ENCODE data around the gene B4GALNT4.
"Not testable (repeated sequence)": the region's sequence is repeated elsewhere in the genome, so short reads cannot be mapped to it uniquely, and the experiment has no call there.

Gene B4GALNT4

DNA sequence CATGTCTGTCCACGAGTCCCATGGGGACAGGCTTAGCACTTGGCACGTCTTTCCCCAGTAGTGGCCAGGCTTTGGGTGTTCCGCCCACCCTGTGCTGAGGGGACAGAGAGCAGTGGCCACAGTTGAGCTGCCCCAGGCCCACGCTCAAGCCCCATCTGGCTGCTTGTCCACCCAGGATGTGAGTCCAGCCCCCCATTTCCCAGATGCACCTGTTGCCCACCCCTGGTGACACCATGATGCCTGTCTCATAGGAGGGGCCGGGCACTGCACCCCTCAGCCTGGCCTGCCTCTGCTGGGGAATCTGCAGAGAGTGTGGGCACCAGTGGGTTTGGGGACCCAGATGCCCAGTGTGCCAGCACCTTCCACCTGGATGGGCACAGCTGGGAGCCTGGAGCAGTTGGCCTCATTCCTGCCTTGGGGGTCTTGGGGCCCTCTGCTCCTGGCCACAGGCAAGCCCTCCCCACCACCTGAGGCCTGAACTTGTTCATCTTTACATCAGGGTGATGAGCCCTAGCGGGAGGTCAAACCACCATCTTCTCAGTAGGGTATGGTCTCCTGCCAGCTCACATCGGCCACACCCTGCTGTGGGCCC is 39.8 kb downstream of the B4GALNT4 start:
- no peak for DNase-seq

DNA sequence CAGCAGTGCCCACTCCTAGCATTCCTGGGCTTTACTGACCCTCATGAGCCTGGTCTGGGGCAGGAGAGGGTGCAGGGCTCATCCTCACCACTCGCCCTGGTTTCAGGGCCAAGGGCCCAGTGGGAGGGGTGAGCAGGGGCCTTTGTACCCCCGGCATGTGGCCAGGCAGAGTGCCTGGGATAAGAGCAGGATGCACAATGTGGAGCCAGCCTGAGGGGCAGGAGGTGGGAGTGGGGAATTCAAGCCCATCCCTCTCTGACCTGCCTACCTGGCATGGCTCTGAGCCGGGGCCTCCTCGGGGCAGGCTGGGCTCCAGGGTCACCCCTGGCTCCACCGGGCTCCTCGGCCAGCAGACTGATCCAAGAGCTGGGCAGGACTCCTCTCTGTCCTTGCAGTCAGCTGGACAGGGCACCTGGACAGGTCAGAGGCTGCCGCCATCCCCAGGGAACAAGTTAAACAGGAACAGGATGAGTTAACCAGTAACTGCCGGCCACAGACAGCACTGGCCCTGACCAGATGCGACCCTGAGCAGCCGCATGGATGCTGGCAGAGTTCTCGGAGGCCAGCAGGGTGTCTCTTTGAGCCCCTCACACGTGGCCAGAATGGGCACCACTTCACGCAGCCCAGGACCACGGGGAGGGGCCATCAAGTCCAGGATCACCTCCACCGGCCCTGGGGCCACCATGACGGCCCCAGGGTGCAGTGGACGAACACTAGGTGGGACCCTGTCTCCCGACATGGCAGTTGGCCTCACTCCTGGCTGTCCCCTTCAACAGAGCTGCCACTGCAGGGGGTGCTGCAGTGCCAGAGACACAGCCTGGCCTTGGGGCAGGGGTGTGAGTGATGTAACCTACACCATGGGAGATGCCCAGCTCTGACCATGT is 40.5 kb downstream of the B4GALNT4 start:
- no peak for DNase-seq

DNA sequence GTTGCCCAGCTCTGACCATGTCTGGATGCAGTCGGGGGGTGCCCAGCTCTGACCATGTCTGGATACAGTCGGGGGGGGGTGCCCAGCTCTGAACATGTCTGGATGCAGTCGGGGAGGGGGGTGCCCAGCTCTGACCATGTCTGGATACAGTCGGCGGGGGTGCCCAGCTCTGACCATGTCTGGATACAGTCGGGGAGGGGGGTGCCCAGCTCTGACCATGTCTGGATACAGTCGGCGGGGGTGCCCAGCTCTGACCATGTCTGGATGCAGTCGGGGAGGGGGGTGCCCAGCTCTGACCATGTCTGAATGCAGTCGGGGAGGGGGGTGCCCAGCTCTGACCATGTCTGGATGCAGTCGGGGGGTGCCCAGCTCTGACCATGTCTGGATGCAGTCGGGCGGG is 41.4 kb downstream of the B4GALNT4 start:
- not testable (repeated sequence) for DNase-seq

DNA sequence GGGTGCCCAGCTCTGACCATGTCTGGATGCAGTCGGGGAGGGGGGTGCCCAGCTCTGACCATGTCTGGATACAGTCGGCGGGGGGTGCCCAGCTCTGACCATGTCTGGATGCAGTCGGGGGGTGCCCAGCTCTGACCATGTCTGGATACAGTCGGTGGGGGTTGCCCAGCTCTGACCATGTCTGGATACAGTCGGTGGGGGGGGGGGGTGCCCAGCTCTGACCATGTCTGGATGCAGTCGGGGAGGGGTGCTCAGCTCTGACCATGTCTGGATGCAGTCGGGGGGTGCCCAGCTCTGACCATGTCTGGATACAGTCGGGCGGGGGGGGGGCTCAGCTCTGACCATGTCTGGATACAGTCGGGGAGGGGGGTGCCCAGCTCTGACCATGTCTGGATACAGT is 42.2 kb downstream of the B4GALNT4 start:
- not testable (repeated sequence) for DNase-seq

DNA sequence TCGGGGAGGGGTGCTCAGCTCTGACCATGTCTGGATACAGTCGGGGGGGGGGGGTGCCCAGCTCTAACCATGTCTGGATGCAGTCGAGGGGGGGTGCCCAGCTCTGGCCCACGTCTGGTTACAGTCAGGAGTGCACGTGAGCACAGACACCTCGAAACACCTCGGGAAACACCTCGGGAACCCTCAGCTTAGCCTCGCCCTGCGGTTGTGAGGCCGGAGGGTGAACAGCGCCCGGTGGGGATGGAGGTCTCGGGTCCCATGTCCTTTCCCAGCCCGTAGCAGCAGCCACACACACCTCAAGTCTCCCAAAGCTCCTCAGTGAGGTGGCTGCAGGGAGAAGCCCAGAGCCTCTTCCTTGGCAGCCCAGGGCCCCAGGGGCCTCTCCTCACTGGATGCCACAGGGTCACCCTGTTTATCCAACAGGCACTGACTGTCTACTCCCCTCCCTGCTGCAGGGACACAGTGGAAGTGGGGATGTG is 43.4 kb downstream of the B4GALNT4 start:
- no peak for DNase-seq

DNA sequence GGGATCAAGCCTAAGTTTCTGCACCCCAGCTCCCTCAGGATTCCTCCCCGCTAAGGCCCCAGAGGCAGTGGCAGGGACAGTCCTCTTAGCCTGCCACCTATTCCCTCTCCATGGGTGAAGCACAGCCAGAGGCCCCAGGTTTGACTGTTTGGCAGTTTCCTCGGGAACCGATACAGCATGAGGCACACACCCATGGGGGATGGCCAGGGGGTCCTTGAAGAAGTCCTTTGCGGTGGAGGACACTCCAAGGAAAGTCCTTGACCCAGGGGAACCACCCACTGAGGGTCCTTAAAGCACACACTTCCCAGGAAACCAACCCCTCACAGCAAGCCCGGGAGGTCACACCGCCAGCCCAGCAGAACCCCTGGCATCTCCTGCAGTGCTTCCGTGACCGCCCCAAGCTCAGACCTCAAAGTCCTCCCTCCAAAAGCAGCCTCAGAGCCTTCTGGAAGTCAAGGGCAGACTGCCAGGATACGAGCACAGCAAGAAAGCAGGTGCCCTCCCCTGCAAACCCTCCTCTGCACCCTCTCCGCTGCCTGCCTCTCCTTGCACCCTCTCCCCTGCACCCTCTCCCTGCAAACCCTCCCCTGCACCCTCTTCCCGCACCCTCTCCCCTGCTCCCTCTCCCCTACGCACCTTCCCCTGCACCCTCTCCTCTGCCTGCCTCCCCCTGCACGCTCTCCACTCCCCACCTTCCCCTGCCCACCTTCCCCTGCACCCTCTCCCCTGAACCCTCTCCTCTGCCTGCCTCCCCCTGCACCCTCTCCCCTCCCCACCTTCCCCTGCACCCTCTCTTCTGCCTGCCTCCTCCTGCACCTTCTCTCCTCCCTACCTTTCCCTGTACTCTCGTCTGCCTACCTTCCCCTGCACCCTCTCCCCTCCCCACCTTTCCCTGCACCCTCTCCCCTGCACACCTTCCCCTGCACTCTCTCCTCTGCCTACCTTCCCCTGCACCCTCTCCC is 44.1 kb downstream of the B4GALNT4 start:
- DNase-seq: no peak

DNA sequence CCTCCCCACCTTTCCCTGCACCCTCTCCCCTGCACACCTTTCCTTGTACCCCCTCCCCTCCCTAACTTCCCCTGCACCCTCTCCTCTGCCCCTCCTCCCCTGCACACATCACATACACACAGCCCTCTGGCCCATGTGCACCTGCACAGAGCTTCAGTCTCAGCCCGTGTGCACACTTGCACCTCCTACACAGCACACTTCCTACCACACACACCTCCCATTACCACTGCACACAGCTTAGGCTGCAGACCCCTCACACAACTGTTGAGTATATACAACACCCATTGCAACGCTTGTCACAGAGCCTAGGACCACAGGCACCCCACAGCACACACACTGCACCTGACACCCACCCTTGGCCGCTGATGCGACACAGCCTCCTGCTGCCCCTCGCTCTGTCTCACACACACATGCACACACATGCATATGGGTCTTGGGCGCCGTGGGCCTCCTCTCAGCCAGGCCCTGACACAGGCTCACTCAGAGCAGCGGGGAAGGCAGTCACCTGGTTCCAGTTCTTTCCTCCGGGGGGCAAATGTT is 45.1 kb downstream of the B4GALNT4 start:
- DNase-seq: no peak

DNA sequence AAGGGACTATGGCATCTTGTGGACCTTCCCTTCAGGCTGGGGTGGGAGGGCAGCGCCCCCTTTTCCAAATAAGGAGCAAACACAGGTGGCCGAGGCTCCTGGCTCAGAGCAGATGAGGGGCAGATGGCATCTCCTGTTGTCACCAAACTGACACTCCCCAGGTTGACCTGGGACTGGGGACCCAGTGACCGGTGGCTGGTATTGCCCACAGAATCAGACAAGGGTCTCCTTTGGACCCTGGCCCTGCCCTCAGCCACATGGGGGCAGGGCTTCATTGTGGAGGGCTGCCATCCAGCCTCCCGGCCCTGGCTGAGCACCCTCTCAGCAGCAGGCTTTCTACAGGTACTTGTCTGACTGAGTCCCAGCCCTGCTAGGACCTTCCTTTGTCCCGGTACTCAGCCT is 46.3 kb downstream of the B4GALNT4 start:
- DNase-seq: no peak

DNA sequence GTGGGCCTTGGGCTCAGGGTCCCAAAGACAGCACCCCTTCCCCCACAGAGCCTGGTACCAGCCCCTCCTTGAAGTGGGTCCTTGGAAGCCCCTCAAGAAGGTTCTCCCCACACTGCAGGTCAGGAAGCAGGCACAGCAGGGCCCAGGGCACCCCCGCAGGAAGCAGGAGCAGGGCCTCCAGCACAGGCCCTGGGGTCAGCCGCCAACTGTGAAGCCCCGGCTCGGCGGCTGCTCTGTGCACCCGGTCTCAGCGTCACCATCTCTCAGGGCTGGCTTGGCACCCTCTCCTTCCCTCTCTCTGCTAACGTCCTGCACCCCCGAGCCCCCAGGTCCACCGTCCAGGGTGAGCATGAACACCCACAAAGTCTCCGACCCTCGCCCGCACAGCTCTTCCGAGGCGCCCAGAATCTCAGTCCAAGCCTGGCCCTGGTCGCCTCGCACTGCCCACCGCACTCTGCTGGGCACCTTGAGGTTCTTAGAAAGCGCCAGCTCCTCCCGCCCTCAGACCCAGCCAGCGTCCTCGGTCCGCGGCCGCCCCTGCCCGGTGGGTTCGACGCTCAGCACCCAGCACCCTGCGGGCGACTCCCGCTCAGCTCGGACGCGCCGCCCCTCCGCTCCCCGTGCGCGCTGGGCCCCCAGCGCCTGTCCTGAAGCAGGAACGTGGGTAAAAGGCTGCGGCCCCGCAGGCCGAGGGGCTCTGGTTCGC is 46.9 kb downstream of the B4GALNT4 start:
- DNase-seq: no peak

DNA sequence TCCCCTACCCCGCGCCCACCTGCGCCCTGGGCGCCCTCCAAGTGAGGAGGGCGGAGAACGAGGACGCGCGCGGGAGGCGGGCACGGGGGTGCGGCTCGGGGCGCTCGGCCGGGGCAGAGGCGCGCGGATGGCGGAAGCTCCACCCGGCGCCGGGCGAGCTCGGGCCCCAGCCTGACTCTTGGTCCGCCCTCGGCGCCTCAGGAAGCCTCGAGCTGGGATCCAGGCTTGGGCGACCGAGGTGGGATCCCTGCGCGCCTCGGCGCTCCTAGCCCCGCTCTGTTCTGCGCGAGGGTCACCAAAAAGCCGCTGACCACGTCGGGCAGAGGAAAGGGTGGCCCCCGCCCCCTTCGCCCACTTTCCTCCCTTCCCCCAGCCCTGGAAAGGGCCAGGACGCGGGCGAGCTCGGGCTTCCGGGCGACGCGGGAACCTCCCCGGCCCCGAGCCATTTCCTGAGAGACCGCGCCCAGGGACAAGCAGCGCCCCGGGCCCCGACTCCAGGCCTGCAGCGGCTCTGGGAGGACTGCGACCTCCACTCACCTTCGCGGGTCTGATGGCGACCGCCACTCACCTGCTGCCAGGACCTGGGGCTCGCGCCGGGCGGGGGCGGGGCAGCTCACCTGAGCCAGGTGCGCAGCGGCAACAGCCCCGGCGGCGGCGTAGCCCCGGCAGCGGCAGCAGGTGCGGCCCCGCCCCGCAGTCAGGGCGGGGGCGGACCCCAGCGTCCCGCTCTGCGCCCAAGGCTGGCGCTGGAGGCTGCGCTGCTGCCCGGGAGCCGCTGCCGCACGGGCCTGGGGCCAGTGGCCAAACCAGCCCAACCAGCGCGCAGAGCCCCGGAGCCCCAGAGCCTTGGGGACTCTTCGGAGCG is 47.7 kb downstream of the B4GALNT4 start:
- DNase-seq: no peak

DNA sequence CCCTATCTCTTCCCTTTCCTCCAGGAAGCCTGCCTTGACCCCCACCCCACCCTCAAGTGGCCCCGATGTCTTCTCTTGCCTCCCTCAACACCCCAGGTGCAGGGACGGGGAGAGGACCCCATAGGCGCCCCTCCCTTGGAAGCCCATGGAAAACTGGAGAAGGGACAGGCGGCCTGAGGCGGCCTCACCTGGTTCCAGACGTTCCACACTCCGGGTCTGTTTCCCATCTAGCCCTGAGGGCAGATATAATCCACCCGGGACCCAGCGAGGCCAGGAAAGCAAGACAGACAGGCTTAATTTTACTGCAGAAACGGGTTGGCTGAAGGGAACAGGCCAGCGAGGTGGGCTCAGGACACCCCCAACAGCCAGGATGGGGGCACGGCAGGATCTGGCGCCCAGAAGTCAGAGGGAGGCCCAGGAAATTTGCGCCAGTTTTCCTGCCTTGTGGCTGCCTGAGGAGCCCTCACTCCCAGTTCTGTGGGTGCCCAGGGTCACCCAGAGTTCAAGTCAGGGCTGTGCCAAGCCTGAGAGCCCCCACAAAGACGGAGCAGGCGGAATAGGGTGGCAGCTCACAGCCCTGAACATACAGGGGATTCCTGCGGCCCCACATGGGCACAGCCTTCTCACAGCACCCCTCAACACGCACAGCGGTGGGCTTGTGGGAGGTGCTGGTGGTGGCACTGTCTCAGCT is 48.5 kb downstream of the B4GALNT4 start:
- DNase-seq: no peak

DNA sequence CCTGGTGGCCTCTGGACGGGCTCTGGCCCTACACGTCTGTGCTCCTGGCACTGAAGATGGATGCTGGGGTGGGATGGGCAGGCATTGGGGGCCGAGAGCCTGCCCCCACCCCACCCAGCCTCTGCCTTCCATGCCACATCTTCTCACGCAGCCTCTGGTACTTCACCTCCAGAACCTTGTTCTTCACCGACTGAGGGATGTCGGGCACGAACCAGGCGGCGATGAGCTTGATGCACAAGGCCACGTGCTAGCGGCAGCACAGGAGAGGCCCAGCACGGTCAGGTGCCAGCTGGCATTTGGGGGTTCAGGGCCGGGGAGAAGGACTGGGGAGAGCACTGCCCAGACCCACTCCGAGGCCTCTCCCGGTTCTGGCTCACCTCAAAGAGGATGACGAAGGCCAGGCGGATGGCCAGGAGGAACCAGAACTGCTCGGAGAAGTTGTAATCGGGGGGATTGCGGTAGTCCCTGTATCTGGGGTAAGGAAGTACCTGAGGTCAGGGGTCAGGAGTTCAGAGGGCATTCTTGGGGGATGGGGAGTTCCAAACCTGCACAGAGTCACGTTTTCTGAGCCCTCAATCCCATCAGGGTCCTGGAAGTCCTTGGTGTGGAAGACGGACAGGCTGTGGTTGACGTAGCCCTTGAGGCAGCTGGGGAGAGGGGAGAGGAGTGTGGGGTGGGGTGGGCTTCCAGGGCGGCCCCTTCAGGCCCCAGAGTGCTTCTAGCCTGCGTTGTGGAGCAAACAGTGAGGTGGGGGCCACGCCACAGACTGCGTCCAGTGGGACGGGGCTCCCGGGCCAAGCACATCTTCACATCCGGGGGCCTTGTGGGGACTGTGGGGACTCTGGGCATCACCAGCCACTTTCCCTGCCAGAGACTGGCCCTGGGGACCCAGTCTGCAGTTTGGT is 49.3 kb downstream of the B4GALNT4 start:
- no peak for DNase-seq

DNA sequence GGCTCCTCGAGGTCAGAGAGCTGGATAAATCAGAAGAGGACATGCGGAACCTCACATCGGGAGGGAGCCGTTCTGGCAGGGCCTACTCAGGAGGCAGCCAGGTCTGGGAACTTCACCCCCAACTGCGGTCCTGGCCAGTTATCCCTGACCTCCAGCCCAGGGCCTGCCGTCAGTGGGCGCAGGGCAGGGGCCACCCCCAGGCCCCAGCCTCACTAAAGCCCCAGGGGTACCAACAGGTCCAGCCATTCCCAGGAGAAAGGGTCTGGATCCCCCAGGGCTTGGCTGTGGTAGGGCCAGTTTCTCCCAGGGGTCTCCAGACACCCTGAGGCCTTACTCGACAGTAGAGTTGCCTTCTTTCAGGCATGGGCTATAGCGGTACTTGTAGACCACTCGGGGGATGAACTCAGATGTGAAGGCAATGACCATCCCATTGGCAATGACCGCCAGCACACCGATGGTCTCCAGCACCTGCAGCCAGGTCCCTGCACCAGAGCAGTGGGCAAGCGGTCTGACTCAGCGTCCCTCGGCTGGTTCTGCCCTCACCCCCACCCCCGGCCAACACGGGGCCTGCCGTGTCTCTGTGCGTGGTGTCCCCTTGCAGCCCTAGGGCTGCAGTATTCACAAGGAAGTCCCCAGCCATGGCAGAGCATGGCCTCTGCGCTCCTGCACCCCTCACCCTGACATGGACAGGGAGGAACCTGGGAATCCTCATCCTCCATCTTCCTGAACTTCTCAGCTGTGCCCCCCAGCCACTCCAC is 50.1 kb downstream of the B4GALNT4 start:
- DNase-seq: no peak

DNA sequence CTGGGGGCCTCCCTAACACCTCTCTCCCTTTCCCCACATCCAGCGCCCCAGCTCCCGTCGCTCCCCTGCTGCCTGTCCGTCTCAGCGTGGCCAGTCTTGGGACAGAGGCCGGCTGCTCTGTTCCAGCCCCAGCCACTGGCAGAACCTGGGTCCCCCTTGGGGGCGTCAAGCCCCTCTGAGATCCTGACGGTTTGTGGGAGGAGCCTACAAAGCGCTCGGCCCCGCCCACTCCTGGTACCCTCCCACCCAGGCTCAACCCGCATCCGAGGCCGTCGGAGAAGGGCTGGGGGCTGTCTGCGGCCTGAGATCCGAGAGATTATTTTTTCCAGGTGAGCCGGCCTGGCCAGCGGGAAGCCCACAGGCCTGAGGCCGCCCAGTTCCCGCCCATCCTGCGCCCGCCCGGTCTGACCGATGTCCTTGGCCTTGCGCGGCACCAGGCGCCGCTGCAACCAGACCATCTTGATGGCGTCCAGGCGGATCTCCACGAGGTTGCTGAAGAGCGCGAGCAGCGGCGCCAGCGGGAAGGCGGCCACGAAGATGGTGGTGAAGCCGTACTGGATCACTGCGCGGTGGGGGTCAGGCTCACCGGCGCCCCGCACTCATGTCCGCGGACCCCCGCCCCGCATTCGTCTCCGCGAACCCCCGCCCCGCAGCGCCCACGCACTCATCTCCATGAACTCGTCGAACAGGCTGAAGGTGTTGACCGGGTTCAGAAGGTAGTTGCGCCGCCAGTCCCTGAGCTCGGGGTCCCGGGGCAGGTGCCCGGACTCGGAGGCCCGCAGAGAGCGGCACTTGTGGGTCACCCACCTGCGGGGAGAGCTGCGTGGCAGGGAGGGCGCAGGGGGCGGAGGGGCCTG is 51.0 kb downstream of the B4GALNT4 start:
- DNase-seq: no peak

DNA sequence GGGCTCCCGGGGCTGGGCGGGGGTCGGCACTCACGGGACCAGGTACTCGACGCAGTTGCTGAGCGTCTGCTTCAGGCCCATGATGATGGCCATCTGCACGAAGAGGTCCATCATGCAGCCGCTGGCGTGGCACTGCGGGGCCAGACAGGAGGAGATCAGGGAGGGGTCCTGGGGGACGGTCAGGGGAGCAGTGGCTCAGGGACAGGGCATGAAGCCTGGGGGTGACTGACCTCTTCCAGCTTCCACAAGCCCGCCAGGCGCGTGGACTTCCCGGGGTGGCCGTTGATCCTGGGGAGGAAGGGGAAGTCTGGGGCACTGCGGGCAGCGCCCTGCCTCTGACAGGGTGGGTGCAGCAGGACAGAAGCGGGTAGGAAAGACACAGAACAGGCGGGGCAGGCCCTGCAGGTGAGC is 51.6 kb downstream of the B4GALNT4 start:
- no peak for DNase-seq

DNA sequence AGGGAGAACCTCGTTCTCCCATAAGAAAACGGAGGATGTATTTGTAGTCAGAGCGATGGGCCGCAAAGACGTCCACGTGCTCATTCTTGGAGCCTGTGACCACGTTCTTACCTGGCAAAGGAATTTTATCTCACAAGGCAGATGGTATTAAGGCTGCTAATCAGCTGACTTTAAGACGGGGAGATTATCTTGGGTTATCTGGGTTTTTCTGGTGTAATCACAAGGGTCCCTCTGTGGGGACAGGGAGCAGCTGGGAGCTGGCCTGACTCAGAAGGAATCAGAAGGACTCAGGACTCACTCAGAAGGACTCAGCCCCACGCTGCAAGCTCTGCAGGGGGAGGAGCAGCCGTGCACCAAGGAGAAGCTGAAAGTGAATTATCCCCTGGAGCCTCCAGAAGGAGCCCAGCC is 53.0 kb downstream of the B4GALNT4 start:
- DNase-seq: no peak

DNA sequence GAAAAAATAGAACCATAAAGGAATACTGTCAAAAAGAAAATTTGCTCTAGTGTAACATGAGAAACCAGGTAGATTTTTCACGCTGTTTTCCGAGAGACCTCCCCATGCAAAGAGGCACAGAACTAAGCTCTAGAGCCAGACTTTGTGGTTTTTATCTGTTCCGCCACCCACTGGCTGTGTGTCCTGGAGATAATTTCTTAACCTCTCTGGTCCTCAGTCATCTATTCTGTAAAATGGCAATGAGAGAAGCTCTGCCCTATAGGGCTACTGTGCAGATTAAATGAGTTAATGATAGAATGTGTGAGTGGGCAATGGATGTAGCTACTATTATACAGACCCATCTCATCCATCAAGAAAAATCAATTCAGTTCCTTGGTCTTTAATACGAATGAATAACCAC is 54.9 kb downstream of the B4GALNT4 start:
- no peak for DNase-seq

DNA sequence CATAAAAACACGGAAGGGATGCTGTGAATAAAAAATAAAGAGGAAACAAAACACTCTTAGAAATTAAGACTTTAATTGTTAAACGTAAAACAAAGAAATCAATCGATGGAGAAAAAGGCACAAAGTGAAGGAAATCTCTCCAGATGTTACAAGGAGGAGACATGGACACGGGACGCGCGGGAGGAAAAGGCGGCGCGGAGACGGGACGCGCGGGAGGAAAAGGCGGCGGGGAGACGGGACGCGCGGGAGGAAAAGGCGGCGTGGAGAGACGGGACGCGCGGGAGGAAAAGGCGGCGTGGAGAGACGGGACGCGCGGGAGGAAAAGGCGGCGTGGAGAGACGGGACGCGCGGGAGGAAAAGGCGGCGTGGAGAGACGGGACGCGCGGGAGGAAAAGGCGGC is 55.5 kb downstream of the B4GALNT4 start:
- not testable (repeated sequence) for DNase-seq

All from stimulated activated CD4-positive, alpha-beta T cell treated with anti-CD3 and anti-CD28 coated beads, Interleukin-2, amount 100 ng/mL, for 48 hours (primary cell).